GM23248 (cell line): ENCODE data around the gene AMBRA1. TPM values are rescaled to one million over a fixed set of nuclear protein-coding genes. Genes with fewer than 3 reads are reported as not detected.

Experiments
- DNase-seq: peaks from one replicate; pipeline ENCODE4 v3.0.0-alpha.2; 2015
- H2AFZ ChIP-seq: fragments of 200-600 bp; sonication (generic); 2 replicates; pipeline ENCODE4 v1.6.1; 2016; ENCODE audit warnings: antibody characterized with exemption
- H3F3A ChIP-seq: fragments of 200-600 bp; sonication (generic); 2 replicates; pipeline ENCODE4 v1.6.1; 2016; ENCODE audit warnings: mild to moderate bottlenecking, antibody characterized with exemption, mixed run types; ENCODE audit not compliant: insufficient read depth
- H3K27ac ChIP-seq: fragments of 200-600 bp; sonication (generic); 2 replicates; pipeline ENCODE4 v1.5.1; 2016; ENCODE audit warnings: mild to moderate bottlenecking
- H3K27me3 ChIP-seq: fragments of 200-600 bp; sonication (generic); replicated peaks from 2 replicates; pipeline ENCODE4 v1.6.1; 2016; ENCODE audit warnings: mild to moderate bottlenecking; ENCODE audit not compliant: insufficient read depth
- H3K36me3 ChIP-seq: fragments of 200-600 bp; sonication (generic); 2 replicates; pipeline ENCODE4 v1.6.1; 2016; ENCODE audit warnings: low read depth, mild to moderate bottlenecking
- H3K4me1 ChIP-seq: fragments of 200-600 bp; sonication (generic); 2 replicates; pipeline ENCODE4 v1.6.1; 2016; ENCODE audit warnings: mild to moderate bottlenecking; ENCODE audit not compliant: insufficient read depth
- H3K4me2 ChIP-seq: fragments of 200-600 bp; sonication (generic); one replicate; pipeline ENCODE4 v1.6.1; 2016; ENCODE audit warnings: mild to moderate bottlenecking; ENCODE audit not compliant: unreplicated experiment
- H3K4me3 ChIP-seq: fragments of 200-600 bp; sonication (generic); 2 replicates; pipeline ENCODE4 v1.5.1; 2016; ENCODE audit warnings: mild to moderate bottlenecking
- H3K79me2 ChIP-seq: fragments of 200-600 bp; sonication (generic); 2 replicates; pipeline ENCODE4 v1.6.1; 2016; ENCODE audit warnings: mild to moderate bottlenecking; ENCODE audit not compliant: insufficient read depth
- H3K9ac ChIP-seq: fragments of 200-600 bp; sonication (generic); 2 replicates; pipeline ENCODE4 v1.6.1; 2016; ENCODE audit warnings: mild to moderate bottlenecking
- H3K9me2 ChIP-seq: fragments of 200-600 bp; sonication (generic); 2 replicates; pipeline ENCODE4 v1.6.1; 2016; ENCODE audit warnings: mixed run types, mild to moderate bottlenecking, moderate library complexity; ENCODE audit not compliant: insufficient read depth
- H3K9me3 ChIP-seq: fragments of 200-600 bp; sonication (generic); one replicate; pipeline ENCODE4 v1.6.1; 2017; ENCODE audit warnings: low read depth
- H4K20me1 ChIP-seq: fragments of 200-600 bp; sonication (generic); 2 replicates; pipeline ENCODE4 v1.6.0; 2016; ENCODE audit not compliant: insufficient read depth
- EZH2 ChIP-seq: fragments of 200-600 bp; sonication (generic); IDR thresholded peaks from 2 replicates; pipeline ENCODE4 v1.6.1; 2018; ENCODE audit warnings: antibody characterized with exemption, mild to moderate bottlenecking; ENCODE audit not compliant: insufficient read depth, poor library complexity, severe bottlenecking
- EZH2phosphoT487 ChIP-seq: fragments of 200-600 bp; sonication (generic); IDR thresholded peaks from 2 replicates; pipeline ENCODE4 v1.6.1; 2018; ENCODE audit warnings: antibody characterized with exemption, moderate library complexity, mild to moderate bottlenecking, low read depth; ENCODE audit not compliant: insufficient read depth
- WGBS, 2 experiments: methylation state at CpG; one replicate each; pipeline ENCODE4 v1.1.6; 2015 to 2017; ENCODE audit warnings: low lambda C conversion rate in 2 of 2, low coverage in 1 of 2; ENCODE audit errors: missing lambda C conversion rate in 2 of 2; 5-methylcytosine and 5-hydroxymethylcytosine counted together
- in situ Hi-C: fragments of 300-500 bp; cut with MboI; formaldehyde crosslinking; loops from 2 replicates; pipeline ENCODE4 v1.15.0; 2020
- polyA plus RNA-seq: library from polyadenylated mRNA; unstranded; fragments of >200 nt; fragmentation: Nextera tagmentation; extraction: Ambion mirVana; gene quantifications from 2 replicates; pipeline ENCODE4 v1.2.1, GENCODE V29; 2016
- total RNA-seq: library from RNA; depleted of rRNA; stranded (reverse); fragments of >200 nt; shearing (Covaris generic); gene quantifications from 2 replicates; pipeline ENCODE4 v1.2.3, GENCODE V29; 2014

Gene AMBRA1
- total and polyA plus RNA-seq, 2 experiments from 2014 or later = 5.0 to 46.0 TPM

GRCh38 chr11:46386674-46387073 is 207.1 kb downstream of the AMBRA1 start:
- no peaks in the 10 kb centered on the region for H3K79me2 ChIP-seq
- TF ChIP-seq EZH2 = no peak
- H2AFZ ChIP-seq = no peak overlapping the region
- peaks cover 7% of the 10 kb centered on the region for H3K27me3 ChIP-seq
- in situ Hi-C loops = no loop called here
- no peaks in the 10 kb centered on the region for H3K36me3 ChIP-seq
- DNase-seq = peak; percentile 75
- WGBS, 2 experiments = 66 to 73% methylated on average over 4 of the region's 4 CpGs
- no peaks in the 10 kb centered on the region for H3K4me1 ChIP-seq
- no peak overlapping the region for H3K27ac ChIP-seq
- 0 out of 2 replicates have a peak, but pooled peaks cover 3% of the 10 kb centered on the region for H3F3A ChIP-seq
- H3K9me3 ChIP-seq = no peaks in the 10 kb centered on the region
- no peak overlapping the region for H3K4me2 ChIP-seq
- no peak overlapping the region for H3K4me3 ChIP-seq
- no peak overlapping the region for H3K9ac ChIP-seq
- no peaks in the 10 kb centered on the region for H4K20me1 ChIP-seq
- no peaks in the 10 kb centered on the region for H3K9me2 ChIP-seq

GRCh38 chr11:46386005-46386578 is 207.7 kb downstream of the AMBRA1 start:
- H3K36me3 ChIP-seq = no peaks in the 10 kb centered on the region
- H3K79me2 ChIP-seq = no peaks in the 10 kb centered on the region
- no peaks in the 10 kb centered on the region for H3K4me1 ChIP-seq
- no peak overlapping the region for H3K27ac ChIP-seq
- H4K20me1 ChIP-seq = no peaks in the 10 kb centered on the region
- H3K4me3 ChIP-seq = no peak overlapping the region
- no peak overlapping the region for H3K4me2 ChIP-seq
- in situ Hi-C loops = no loop called here
- 93 to 96% methylated on average over 25 of the region's 25 CpGs for WGBS, 2 experiments
- no peak overlapping the region for H2AFZ ChIP-seq
- H3K9ac ChIP-seq = no peak overlapping the region
- TF ChIP-seq EZH2 (no peak), EZH2phosphoT487 (no peak)
- H3F3A ChIP-seq = 0 out of 2 replicates have a peak, but pooled peaks cover 3% of the 10 kb centered on the region
- peaks cover 7% of the 10 kb centered on the region for H3K27me3 ChIP-seq
- DNase-seq = no peak
- H3K9me3 ChIP-seq = no peaks in the 10 kb centered on the region
- H3K9me2 ChIP-seq = no peaks in the 10 kb centered on the region

DNA sequence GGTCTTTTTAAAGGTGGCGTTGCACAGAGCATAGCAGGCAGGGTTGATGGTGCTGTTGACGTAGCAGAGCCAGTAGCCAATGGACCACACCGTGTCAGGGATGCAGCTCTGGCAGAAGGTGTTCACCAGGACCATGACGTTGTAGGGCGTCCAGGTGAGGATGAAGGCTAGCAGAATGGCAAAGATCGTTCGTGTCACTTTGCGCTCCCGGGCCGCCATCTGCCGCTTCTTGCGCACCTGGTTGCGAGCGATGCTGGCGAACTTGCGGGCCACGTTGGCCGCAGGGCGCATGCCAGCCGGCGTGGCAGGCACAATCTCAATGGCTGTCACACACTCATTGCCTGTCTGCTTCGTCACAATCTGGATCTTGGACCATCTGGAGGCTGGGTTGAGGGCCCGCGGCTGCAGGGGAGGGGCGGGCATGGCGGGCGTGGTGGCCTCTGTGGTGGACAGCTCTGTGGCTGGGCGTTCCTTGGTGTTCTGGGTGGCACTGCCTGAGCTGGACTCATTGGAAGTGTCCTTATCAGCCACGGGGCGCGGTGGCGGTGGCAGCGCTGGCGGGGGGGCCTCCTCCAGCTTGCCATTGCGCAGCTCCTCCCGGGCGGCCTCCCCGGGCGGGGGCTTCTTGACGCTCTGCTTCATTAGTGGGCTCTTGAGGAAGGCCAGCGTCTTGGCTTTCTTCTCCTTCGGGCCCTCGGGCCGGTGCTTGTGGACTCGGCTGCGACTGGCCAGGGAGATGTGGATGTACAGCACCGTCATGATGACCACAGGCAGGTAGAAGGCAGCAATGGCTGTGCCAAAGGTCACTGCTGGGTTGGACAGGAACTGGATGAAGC is 208.4 kb downstream of the AMBRA1 start:
- Histone ChIP-seq H3K79me2 (no peaks in the 10 kb centered on the region), H3K4me1 (no peaks in the 10 kb centered on the region), H3K9ac (no peak overlapping the region), H3K4me2 (no peak overlapping the region), H3K27ac (no peak overlapping the region), H4K20me1 (no peaks in the 10 kb centered on the region), H3K36me3 (no peaks in the 10 kb centered on the region), H3K27me3 (peaks cover 1% of the 10 kb centered on the region), H3K4me3 (no peak overlapping the region), H3F3A (0 out of 2 replicates have a peak, but pooled peaks cover 3% of the 10 kb centered on the region), H3K9me3 (no peaks in the 10 kb centered on the region), H3K9me2 (no peaks in the 10 kb centered on the region), H2AFZ (no peak overlapping the region)
- in situ Hi-C loops = no loop called here
- 92 to 93% methylated on average over 43 to 47 of the region's 47 CpGs for WGBS, 2 experiments
- no peak for DNase-seq
- TF ChIP-seq EZH2 = no peak
- TF ChIP-seq EZH2phosphoT487 = no peak

GRCh38 chr11:46383974-46384701 is 209.7 kb downstream of the AMBRA1 start:
- Histone ChIP-seq H3K9me3 (no peaks in the 10 kb centered on the region), H3F3A (0 out of 2 replicates have a peak, but pooled peaks cover 3% of the 10 kb centered on the region), H3K4me2 (no peak overlapping the region), H2AFZ (no peak overlapping the region), H3K79me2 (no peaks in the 10 kb centered on the region), H3K4me1 (no peaks in the 10 kb centered on the region), H3K36me3 (no peaks in the 10 kb centered on the region), H3K9ac (no peak overlapping the region), H3K27ac (no peak overlapping the region), H4K20me1 (no peaks in the 10 kb centered on the region), H3K27me3 (no peaks in the 10 kb centered on the region), H3K4me3 (no peak overlapping the region), H3K9me2 (no peaks in the 10 kb centered on the region)
- WGBS, 2 experiments = 89 to 92% methylated on average over 12 of the region's 12 CpGs
- no peak for TF ChIP-seq EZH2phosphoT487
- no peak for TF ChIP-seq EZH2
- in situ Hi-C loops = no loop called here
- DNase-seq = no peak
